GM21423 (cell line): ENCODE data around the gene FRMD4B.

Experiments
- ATAC-seq: cut with Tn5 transposase; IDR thresholded peaks from one replicate; pipeline ENCODE4 v1.9.1; 2021; ENCODE audit warnings: mild to moderate bottlenecking, moderate library complexity; ENCODE audit not compliant: unreplicated experiment

The FRMD4B gene

GRCh38 chr3:69142090-69142489, 243.8 kb downstream of the FRMD4B start:
- ATAC-seq = no peak

GRCh38 chr3:69141313-69141712, 244.6 kb downstream of the FRMD4B start:
- ATAC-seq = no peak

GRCh38 chr3:69137412-69137811, 248.5 kb downstream of the FRMD4B start:
- ATAC-seq = no peak

GRCh38 chr3:69137005-69137404, 248.9 kb downstream of the FRMD4B start:
- no peak for ATAC-seq

GRCh38 chr3:69130689-69131088, 255.2 kb downstream of the FRMD4B start:
- ATAC-seq = no peak

- no peak for ATAC-seq
These were observed 256.4 kb downstream of the FRMD4B start for GRCh38 chr3:69129531-69129930.

GRCh38 chr3:69128509-69128908, 257.4 kb downstream of the FRMD4B start:
- ATAC-seq = no peak

- no peak for ATAC-seq
These were observed 258.9 kb downstream of the FRMD4B start for GRCh38 chr3:69126999-69127398.

- no peak for ATAC-seq
These were observed 259.7 kb downstream of the FRMD4B start for GRCh38 chr3:69126216-69126615.

GRCh38 chr3:69122403-69122802, 263.5 kb downstream of the FRMD4B start, which contains the start of gene LMOD3:
Gene LMOD3 (minus strand): TSS chr3:69122595. CDS start chr3:69122386, 209 bp downstream.
- no peak for ATAC-seq

- ATAC-seq = no peak
These were observed 263.9 kb downstream of the FRMD4B start for GRCh38 chr3:69121950-69122349.

- no peak for ATAC-seq
These were observed 264.4 kb downstream of the FRMD4B start for GRCh38 chr3:69121513-69121912.

- peak; percentile 90 for ATAC-seq
These were observed 264.9 kb downstream of the FRMD4B start for GRCh38 chr3:69120879-69121464.
